SK-N-SH (cell line): ENCODE results near the gene DYNLT1. TPM values are rescaled to one million over a fixed set of nuclear protein-coding genes. Genes with fewer than 3 reads are reported as not detected.

ENCODE experiments used
- CTCF ChIA-PET: fragments of 300-600, 350-600 bp; formaldehyde crosslinking; extraction: SDS; loops from one replicate; lab custom pipeline; 2021; lab: Yijun Ruan, JAX
- POLR2A ChIA-PET: fragments of 350-600 bp; sonication (Branson Sonifier 250); formaldehyde crosslinking; extraction: SDS; loops from one replicate; lab custom pipeline; 2020; ENCODE audit warnings: antibody characterized with exemption, inconsistent platforms; lab: Yijun Ruan, JAX
- DNase-seq: peaks from one replicate; pipeline ENCODE4 v3.0.0; 2012
- H2AFZ ChIP-seq: fragments of 200-600 bp; sonication (generic); 2 replicates; pipeline ENCODE4 v1.8.1; 2016; ENCODE audit warnings: antibody characterized with exemption, mild to moderate bottlenecking, low read depth
- H3F3A ChIP-seq: fragments of 200-600 bp; sonication (generic); replicated peaks from 2 replicates; pipeline ENCODE3; 2016; ENCODE audit warnings: antibody characterized with exemption, mild to moderate bottlenecking; ENCODE audit not compliant: insufficient read depth
- H3K27ac ChIP-seq, 2 experiments: fragments of 200-500 bp in 1 of 2; fragments of 200-600 bp in 1 of 2; sonication (Bioruptor generic) in 1 of 2; sonication (generic), shearing (Covaris generic) in 1 of 2; 2 replicates each; pipeline versions ENCODE4 v1.5.1 to v1.6.1; 2014 to 2016; ENCODE audit warnings: low read depth in 2 of 2, inconsistent platforms in 1 of 2, low read length in 1 of 2, mild to moderate bottlenecking in 1 of 2, mixed read lengths in 1 of 2
- H3K27me3 ChIP-seq: fragments of 200-600 bp; sonication (generic), shearing (Covaris generic); 2 replicates; pipeline ENCODE4 v1.6.1; 2016; ENCODE audit warnings: mixed run types; ENCODE audit not compliant: insufficient read depth
- H3K36me3 ChIP-seq, 2 experiments: fragments of 200-500 bp in 1 of 2; fragments of 200-600 bp in 1 of 2; sonication (Bioruptor generic) in 1 of 2; sonication (generic) in 1 of 2; replicated peaks in 1 of 2; 2 replicates each; pipeline versions ENCODE3 to v1.5.1; 2014 to 2016; ENCODE audit warnings: low read length in 1 of 2, mild to moderate bottlenecking in 1 of 2; ENCODE audit not compliant: insufficient read depth in 2 of 2, control insufficient read depth in 1 of 2
- H3K4me1 ChIP-seq, 2 experiments: fragments of 200-500 bp in 1 of 2; fragments of 200-600 bp in 1 of 2; sonication (Bioruptor generic) in 1 of 2; sonication (generic), shearing (Covaris generic) in 1 of 2; 2 replicates each; pipeline versions ENCODE4 v1.5.1 to v1.6.1; 2014 to 2016; ENCODE audit warnings: low read depth in 1 of 2, low read length in 1 of 2, mixed run types in 1 of 2; ENCODE audit not compliant: insufficient read depth in 2 of 2, control insufficient read depth in 1 of 2
- H3K4me2 ChIP-seq: fragments of 200-600 bp; sonication (generic), shearing (Covaris generic); 2 replicates; pipeline ENCODE4 v1.6.1; 2017; ENCODE audit warnings: mixed run types
- H3K4me3 ChIP-seq, 2 experiments: fragments of 200-500 bp in 1 of 2; fragments of 200-600 bp in 1 of 2; sonication (Bioruptor generic) in 1 of 2; sonication (generic), shearing (Covaris generic) in 1 of 2; 2 replicates each; pipeline versions ENCODE4 v1.5.1 to v1.8.1; 2014 to 2016; ENCODE audit warnings: low read depth in 2 of 2, inconsistent platforms in 1 of 2, low read length in 1 of 2, mild to moderate bottlenecking in 1 of 2, mixed read lengths in 1 of 2, moderate library complexity in 1 of 2
- H3K79me2 ChIP-seq: fragments of 200-600 bp; sonication (generic); 2 replicates; pipeline ENCODE4 v1.8.1; 2017; ENCODE audit warnings: mild to moderate bottlenecking; ENCODE audit not compliant: insufficient read depth
- H3K9ac ChIP-seq: fragments of 200-600 bp; sonication (generic); 2 replicates; pipeline ENCODE4 v1.6.1; 2017; ENCODE audit warnings: mixed run types
- H3K9me2 ChIP-seq: fragments of 200-600 bp; sonication (generic); 2 replicates; pipeline ENCODE4 v1.6.1; 2017; ENCODE audit warnings: mixed run types
- H3K9me3 ChIP-seq: fragments of 200-600 bp; sonication (generic); 2 replicates; pipeline ENCODE4 v1.6.1; 2017; ENCODE audit warnings: mixed run types, mild to moderate bottlenecking, moderate library complexity
- H4K20me1 ChIP-seq: fragments of 200-600 bp; sonication (generic); 2 replicates; pipeline ENCODE4 v1.6.1; 2017; ENCODE audit warnings: mild to moderate bottlenecking, mixed run types; ENCODE audit not compliant: insufficient read depth
- CTCF ChIP-seq: fragments of 200-600 bp; sonication (generic); IDR thresholded peaks from 2 replicates; pipeline ENCODE4 v1.6.1; 2017; ENCODE audit warnings: antibody characterized with exemption, mild to moderate bottlenecking, moderate library complexity
- ELF1 ChIP-seq: IDR thresholded peaks from 2 replicates; pipeline ENCODE4 v1.4.0; 2012
- EP300 ChIP-seq, 2 experiments: IDR thresholded peaks; 2 replicates each; pipeline versions ENCODE4 v1.4.0 to v1.6.1; 2012; ENCODE audit warnings: borderline replicate concordance in 1 of 2, low read depth in 1 of 2, low read length in 1 of 2
- FOSL2 ChIP-seq: IDR thresholded peaks from 2 replicates; pipeline ENCODE4 v1.4.0; 2012; ENCODE audit warnings: low read depth, mild to moderate bottlenecking, moderate library complexity, borderline replicate concordance
- GABPA ChIP-seq: IDR thresholded peaks from 2 replicates; pipeline ENCODE4 v1.4.0; 2012; ENCODE audit warnings: low read depth, mild to moderate bottlenecking
- JUND ChIP-seq: IDR thresholded peaks from 2 replicates; pipeline ENCODE4 v1.4.0; 2012
- MAX ChIP-seq: IDR thresholded peaks from 2 replicates; pipeline ENCODE4 v1.4.0; 2012; ENCODE audit warnings: low read depth
- NRF1 ChIP-seq: IDR thresholded peaks from 2 replicates; pipeline ENCODE4 v1.6.1; 2012; ENCODE audit warnings: low read depth, mild to moderate bottlenecking, low read length
- PBX3 ChIP-seq: IDR thresholded peaks from 2 replicates; pipeline ENCODE4; 2012
- POLR2AphosphoS5 ChIP-seq: IDR thresholded peaks from 2 replicates; pipeline ENCODE4 v1.6.1; 2012; ENCODE audit warnings: low read depth, low read length
- RAD21 ChIP-seq: IDR thresholded peaks from 2 replicates; pipeline ENCODE4 v1.6.1; 2012; ENCODE audit warnings: mild to moderate bottlenecking, low read length
- RFX5 ChIP-seq: IDR thresholded peaks from 2 replicates; pipeline ENCODE4 v1.6.1; 2012; ENCODE audit warnings: mild to moderate bottlenecking, improper control_type of control experiment, low read length
- SMC3 ChIP-seq: IDR thresholded peaks from 2 replicates; pipeline ENCODE4 v1.6.1; 2012; ENCODE audit warnings: low read depth, low read length, improper control_type of control experiment
- TCF12 ChIP-seq: IDR thresholded peaks from 2 replicates; pipeline ENCODE4 v1.4.0; 2012
- WGBS: methylation state at CpG from one replicate; pipeline ENCODE4 v1.1.6; 2017; ENCODE audit warnings: low lambda C conversion rate; 5-methylcytosine and 5-hydroxymethylcytosine counted together
- polyA plus RNA-seq, 3 experiments: library from polyadenylated mRNA; depleted of rRNA; stranded (reverse); fragments of >200 nt; gene quantifications; 2 replicates each; pipeline ENCODE4 v1.2.3, GENCODE V29; 2012

The DYNLT1 gene
- polyA plus RNA-seq, 1 of the 3 experiments (the other 2 are of a cell fraction): 306 TPM

GRCh38 chr6:158646023-158646910 is 1.7 kb upstream of the DYNLT1 start:
- H3K27me3 ChIP-seq: no peaks in the 10 kb centered on the region
- peaks cover 8% of the 10 kb centered on the region for H4K20me1 ChIP-seq
- TF ChIP-seq ELF1: no peak
- no peak for TF ChIP-seq RAD21
- no peak overlapping the region for H3K9ac ChIP-seq
- no peak overlapping the region for H3K4me2 ChIP-seq
- no peak for DNase-seq
- peaks cover 28% of the 10 kb centered on the region for H3K79me2 ChIP-seq
- no peak overlapping the region for H3K4me3 ChIP-seq
- 77% methylated on average over 9 of the region's 10 CpGs for WGBS
- no peaks in the 10 kb centered on the region for H3K9me3 ChIP-seq
- H3F3A ChIP-seq: peaks cover 49% of the 10 kb centered on the region
- CTCF ChIA-PET: interaction anchor here (0.6 to 7.7 kb wide), 9 partner anchors 15 to 432 kb away, joined by 3 to 46 read pairs (median 3); no protein-coding TSS in a partner anchor
- peak overlapping the region in 1 of 2 experiments; percentile 94; a peak in 2 of 4 replicates for H3K27ac ChIP-seq
- POLR2A ChIA-PET: no interaction called here
- no peaks in the 10 kb centered on the region for H3K9me2 ChIP-seq
- peaks cover 18 to 23% of the 10 kb centered on the region in 2 experiments for H3K4me1 ChIP-seq
- H3K36me3 ChIP-seq: peaks cover 0 to under 1% of the 10 kb centered on the region in 2 experiments
- H2AFZ ChIP-seq: no peak overlapping the region

- DNase-seq: no peak
- ChIA-PET CTCF (interaction anchor here (0.6 to 7.7 kb wide), 13 partner anchors 8 to 431 kb away, joined by 3 to 46 read pairs (median 3); no protein-coding TSS in a partner anchor), POLR2A (interaction anchor here (0.7 to 2.9 kb wide), 3 partner anchors 9 to 39 kb away, joined by 6 to 14 read pairs (median 11); no protein-coding TSS in a partner anchor)
- Histone ChIP-seq H3K9me2 (no peaks in the 10 kb centered on the region), H2AFZ (peak overlapping the region; percentile 79), H3K9me3 (no peaks in the 10 kb centered on the region), H3K9ac (peak overlapping the region; percentile 99), H3K4me2 (peak overlapping the region; percentile 85), H3F3A (peaks cover 46% of the 10 kb centered on the region), H3K27me3 (no peaks in the 10 kb centered on the region), H3K4me1 (peaks cover 25 to 29% of the 10 kb centered on the region in 2 experiments)
- WGBS: 52% methylated on average over 15 of the region's 21 CpGs
- TF ChIP-seq MAX (0 out of 2 replicates have a peak, but pooled peaks have one; percentile 35), RFX5 (no peak), EP300 (IDR thresholded peaks at IDR 0.05; ENCODE audit: borderline replicate concordance in 1 of 2, low read depth in 1 of 2, low read length in 1 of 2) (0 out of 4 replicates have a peak, but pooled peaks of 1 of the 2 experiments have one; percentile 10), PBX3 (peak; percentile 28; the same call in 1 of the 2 replicates), SMC3 (no peak), CTCF (0 out of 2 replicates have a peak, but pooled peaks have one; percentile 6), GABPA (no peak), NRF1 (no peak), POLR2AphosphoS5 (no peak), JUND (0 out of 2 replicates have a peak, but pooled peaks have one; percentile 10), TCF12 (0 out of 2 replicates have a peak, but pooled peaks have one; percentile 23), FOSL2 (0 out of 2 replicates have a peak, but pooled peaks have one; percentile 9)
- TF ChIP-seq, all 33 proteins: peak for 7
- Histone ChIP-seq H4K20me1 (peaks cover 17% of the 10 kb centered on the region), H3K4me3 (peak overlapping the region; percentile 76 to 96), H3K27ac (peak overlapping the region; percentile 94 to 95), H3K36me3 (peaks cover 3 to 8% of the 10 kb centered on the region in 2 experiments), H3K79me2 (peaks cover 37% of the 10 kb centered on the region)
Measured at GRCh38 chr6:158645064-158646022, 800 bp upstream of the DYNLT1 start.
